GM12892 (cell line): Measurements from ENCODE around the gene NHS.

ENCODE experiments used
- DNase-seq: peaks from one replicate; pipeline ENCODE4 v3.0.0; 2011; ENCODE audit not compliant: insufficient read length
- FAIRE-seq: peaks from 2 replicates; lab custom pipeline; 2011; peaks lifted over from hg19 to GRCh38; lab: Jason Lieb, UNC
- POLR2A ChIP-seq: IDR thresholded peaks from 2 replicates; pipeline ENCODE4 v1.6.1; 2011; ENCODE audit warnings: low read depth, low read length, control low read depth
- POLR2AphosphoS5 ChIP-seq: IDR thresholded peaks from 2 replicates; pipeline ENCODE4 v1.6.1; 2011; ENCODE audit warnings: low read depth, low read length, control low read depth
- TAF1 ChIP-seq: IDR thresholded peaks from 2 replicates; pipeline ENCODE4 v1.6.1; 2011; ENCODE audit warnings: low read depth, mild to moderate bottlenecking, control low read depth, low read length, borderline replicate concordance

Gene NHS

DNA sequence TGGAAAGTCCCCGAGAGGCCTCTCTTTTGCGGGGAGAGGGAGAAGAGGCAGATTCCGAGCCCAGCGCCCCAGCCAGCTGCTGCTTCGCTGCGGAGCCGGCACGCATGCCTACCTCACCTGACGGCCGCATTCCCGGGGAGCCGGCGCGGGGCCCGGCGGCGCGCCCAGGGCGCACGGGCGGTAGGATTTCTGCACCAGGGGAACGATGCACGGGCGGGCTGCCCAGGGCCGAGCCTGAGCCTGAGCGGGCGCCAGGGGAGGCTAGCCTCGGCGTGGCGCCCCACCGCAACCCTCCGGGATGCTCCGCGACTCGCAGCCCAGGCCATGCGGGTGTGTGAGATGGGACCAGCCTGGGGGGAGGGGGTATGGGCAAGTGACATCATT lies 281.0 kb downstream of the NHS start:
- no peak for DNase-seq
- TF ChIP-seq TAF1 (no peak), POLR2AphosphoS5 (no peak), POLR2A (no peak)
- no peak for FAIRE-seq

DNA sequence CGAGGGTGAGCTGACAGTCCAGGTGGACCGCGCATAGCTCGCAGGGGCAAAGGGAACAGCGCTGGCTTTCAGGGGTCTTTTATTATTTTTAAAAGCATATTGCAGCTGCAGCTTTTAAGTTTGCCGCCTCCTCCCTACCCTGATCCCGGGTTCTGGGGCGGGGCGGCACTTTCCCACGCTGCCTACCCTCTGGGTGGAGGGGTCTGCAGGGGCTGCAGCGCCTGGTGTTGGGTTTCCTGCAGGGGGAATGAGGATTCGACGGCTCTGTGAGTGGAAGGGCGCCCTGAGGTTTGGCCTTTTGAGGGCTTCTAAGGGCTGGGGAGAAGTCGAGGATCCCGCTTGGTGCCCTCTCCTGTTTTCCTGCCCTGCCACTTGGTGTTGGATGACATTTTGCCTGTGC lies 281.6 kb downstream of the NHS start:
- FAIRE-seq (no peak), DNase-seq (no peak)
- TF ChIP-seq TAF1 (no peak), POLR2AphosphoS5 (no peak), POLR2A (no peak)

DNA sequence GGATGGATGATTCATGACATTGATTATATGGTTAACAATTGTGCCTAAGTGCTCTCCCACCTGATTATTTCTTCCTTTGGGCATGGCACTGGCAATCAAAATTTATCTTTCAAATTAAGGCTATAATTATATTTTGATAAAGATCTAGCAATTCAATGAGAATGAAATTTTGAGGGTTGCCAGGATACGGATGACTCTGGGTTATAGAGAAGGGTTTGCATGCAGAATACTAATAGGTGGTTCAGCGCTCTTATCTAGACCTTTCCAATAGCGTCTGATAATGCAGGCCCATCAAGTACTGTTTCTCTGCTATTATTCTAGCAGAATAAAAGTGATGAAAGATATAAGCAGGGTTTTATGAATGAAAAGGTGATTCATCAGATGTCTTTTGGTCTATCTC lies 287.4 kb downstream of the NHS start:
- FAIRE-seq (no peak), DNase-seq (no peak)
- TF ChIP-seq TAF1 (no peak), POLR2A (no peak), POLR2AphosphoS5 (no peak)

DNA sequence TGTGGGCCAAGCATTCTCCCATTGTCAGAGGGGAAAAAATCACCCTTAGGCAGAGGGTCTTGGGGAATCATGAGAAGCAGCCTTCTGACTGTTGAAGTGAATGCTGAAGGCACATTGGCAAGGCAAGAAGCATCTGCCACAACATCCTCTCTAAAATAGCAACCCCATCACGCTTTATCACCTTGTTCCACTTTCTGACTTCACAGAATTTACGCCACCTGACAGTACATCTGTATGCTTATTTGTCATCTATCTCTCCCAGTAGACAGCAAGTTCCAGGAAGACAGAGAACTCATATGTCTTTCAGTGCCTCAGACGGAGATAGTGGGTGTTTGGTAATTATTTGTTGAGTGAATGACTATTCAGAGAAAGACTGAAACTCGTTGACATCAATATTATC lies 293.9 kb downstream of the NHS start:
- TF ChIP-seq TAF1 (no peak), POLR2AphosphoS5 (no peak), POLR2A (no peak)
- DNase-seq, result no peak
- no peak for FAIRE-seq

DNA sequence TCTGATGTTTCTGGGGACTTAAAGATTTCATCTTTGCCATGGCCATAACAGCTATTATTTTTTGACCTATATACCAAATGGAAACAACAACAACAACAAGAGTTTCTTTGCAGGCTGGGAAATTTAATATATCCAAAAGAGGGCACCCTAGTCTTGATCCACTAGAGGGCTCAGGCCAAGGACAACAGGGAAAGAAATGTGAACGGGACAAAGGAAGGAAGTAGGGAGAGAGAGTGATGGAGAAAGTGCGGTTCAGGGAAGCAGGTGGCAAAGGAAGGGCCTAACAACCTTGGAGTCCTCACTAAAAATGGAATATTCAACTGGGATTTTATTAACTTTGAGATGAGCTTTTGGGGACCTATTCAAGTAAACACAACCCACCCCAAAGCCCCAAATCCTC lies 294.5 kb downstream of the NHS start:
- TF ChIP-seq POLR2AphosphoS5, result no peak
- TF ChIP-seq TAF1, result no peak
- no peak for TF ChIP-seq POLR2A
- DNase-seq (no peak), FAIRE-seq (no peak)

DNA sequence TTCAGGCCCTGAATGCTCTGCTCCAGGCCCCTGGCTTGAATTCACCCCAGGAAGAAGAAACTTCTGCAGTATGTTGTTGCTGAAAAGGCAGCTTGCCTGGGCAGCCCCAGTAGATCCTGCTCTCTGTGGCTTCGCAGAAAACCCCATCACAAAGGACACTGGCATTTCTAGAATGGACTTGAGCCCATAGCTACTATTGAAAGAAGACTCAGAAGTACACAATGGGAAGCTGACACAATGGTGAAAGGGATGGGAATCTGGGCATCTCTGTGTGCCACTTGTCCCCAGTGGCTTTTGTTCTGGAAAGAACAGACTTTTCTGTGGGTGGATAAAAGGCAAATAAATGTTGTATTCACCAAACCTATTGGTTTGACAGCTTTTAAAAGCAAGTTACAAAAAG lies 294.9 kb downstream of the NHS start:
- no peak for DNase-seq
- TF ChIP-seq TAF1, result no peak
- FAIRE-seq, result no peak

DNA sequence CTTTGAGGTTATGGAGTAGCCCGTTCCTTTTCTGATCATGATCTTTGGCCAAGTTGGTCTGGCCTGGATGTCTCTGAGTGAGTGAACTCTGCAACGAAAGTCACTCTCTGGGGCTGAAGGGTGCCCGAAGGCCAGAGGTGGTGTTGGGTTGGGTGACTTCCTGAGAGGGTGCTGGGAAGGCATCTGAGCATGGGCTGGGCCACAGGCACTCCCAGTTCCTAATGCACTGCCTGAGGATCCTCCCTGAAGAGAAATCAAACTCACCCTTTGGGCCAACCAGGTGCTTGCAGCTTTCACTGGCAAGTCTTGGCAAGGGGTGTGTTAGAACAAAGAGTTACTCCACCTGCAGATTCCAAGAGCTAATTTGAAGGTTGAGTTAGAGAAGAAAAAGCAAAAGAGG lies 295.9 kb downstream of the NHS start:
- no peak for DNase-seq
- FAIRE-seq, result no peak
- TF ChIP-seq POLR2AphosphoS5, result no peak
- TF ChIP-seq TAF1, result no peak
- no peak for TF ChIP-seq POLR2A

DNA sequence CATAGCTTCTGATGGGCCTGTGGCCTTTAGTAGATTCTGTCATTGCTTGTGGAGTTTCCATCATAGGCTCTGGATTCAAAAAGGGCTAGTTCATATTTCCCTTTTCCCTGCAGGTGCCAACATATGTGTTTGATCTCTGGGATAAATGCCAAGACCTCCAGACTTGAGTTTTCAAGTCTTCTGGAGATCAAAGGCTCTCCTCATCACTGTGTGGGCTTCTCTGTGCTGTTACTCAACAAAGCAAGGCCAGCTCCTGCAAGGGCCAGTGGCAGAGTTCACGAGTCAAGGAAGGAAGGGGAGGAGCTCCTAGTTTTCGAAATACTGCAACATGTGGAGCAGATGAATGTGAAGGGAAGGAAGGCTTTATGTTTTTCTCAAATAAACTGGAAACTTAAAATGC lies 299.6 kb downstream of the NHS start:
- TF ChIP-seq TAF1, result no peak
- no peak for TF ChIP-seq POLR2AphosphoS5
- no peak for TF ChIP-seq POLR2A
- DNase-seq, result no peak
- no peak for FAIRE-seq

DNA sequence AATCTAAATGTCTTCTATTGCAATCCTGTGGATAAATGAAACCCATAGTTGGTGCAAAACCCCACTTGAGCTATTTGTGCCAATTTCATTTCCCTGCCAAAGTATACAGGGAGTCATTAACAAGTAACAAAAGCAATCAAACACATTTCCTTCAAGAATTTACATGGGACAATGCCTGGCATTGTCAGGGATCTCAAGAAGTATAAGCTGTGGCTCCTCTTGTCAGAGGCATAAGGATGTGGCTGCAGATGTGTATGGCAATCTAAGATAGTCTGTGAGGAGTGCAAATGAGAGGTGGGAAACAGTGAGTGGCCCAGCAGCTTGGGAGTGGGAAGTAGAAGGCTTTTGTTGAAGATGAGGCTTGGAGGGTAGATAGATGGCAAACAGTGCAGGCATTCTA lies 304.3 kb downstream of the NHS start:
- TF ChIP-seq POLR2A, result no peak
- no peak for TF ChIP-seq TAF1
- TF ChIP-seq POLR2AphosphoS5, result no peak
- FAIRE-seq (no peak), DNase-seq (no peak)

DNA sequence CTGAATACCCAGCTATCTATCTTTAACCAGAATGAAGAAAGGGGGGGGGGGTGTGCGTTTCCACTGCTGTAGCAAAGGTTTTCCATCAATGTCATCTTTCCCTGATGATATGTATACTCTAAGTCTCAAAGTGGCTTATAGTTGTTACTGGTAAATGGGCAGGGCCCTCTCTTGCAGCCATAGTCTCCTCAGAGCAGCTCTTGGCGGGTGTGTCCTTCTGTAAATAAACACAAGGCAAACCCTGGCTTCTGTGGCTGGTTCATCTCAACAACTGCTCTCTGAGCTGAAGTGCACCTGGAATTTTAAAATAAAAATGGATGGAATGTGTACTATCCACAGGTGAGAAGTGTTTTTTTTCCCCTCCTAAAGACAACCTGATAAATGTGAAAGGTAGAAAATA lies 304.8 kb downstream of the NHS start:
- no peak for FAIRE-seq
- no peak for DNase-seq
- no peak for TF ChIP-seq POLR2A
- TF ChIP-seq POLR2AphosphoS5, result no peak
- no peak for TF ChIP-seq TAF1

DNA sequence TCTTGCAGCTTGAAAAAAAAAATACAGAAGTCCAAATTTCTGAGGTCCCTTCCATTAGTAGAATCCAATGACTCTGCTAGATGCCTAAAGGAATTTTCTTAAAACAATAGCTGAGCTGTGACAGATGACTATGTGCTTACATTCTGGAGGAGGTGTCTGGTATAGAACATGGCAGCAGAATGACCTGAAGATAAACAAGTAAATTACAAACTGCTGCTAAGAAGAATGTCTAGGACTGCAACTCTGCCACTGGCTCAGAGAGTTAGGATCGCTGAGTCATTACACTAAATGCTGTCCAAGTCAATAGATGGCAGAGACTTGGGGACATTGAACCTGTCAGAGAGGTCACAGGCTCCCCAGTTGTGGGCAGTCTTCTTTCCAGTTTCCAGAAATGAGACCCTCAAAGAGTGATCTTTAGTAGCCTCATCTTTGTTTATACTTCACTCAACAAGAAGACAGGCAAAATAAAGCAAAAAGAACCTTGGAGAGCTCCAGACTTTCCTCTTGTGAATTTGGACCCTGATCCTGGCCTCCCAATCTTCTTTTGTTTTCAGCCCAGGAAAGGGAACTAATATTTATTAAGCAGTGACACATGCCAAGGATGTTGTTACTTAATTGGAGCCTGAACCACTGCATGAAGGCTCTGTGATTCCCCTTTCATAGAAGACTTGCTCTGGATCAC lies 305.9 kb downstream of the NHS start:
- FAIRE-seq (no peak), DNase-seq (no peak)
- TF ChIP-seq POLR2AphosphoS5 (no peak), TAF1 (no peak), POLR2A (no peak)

DNA sequence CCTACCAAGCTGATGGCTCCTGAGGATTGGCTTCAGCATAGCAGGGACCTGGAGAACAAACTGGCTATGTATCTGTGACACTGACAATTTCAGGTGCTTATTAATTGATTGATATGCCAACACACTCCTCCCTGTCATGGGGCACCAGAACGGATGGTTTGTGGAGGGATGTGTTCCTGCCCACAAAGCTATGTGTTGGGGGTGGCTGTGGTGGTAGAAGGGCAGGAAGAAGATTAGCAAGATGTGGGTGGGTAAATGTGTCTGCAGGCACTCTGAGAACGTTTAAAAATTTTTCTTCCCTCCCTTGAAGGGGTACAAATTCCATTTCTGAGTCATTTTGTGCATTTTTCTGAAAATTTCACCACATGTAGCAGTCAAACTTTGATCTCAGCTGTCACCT lies 307.3 kb downstream of the NHS start:
- DNase-seq (no peak), FAIRE-seq (no peak)
- no peak for TF ChIP-seq POLR2A
- no peak for TF ChIP-seq TAF1
- TF ChIP-seq POLR2AphosphoS5, result no peak

DNA sequence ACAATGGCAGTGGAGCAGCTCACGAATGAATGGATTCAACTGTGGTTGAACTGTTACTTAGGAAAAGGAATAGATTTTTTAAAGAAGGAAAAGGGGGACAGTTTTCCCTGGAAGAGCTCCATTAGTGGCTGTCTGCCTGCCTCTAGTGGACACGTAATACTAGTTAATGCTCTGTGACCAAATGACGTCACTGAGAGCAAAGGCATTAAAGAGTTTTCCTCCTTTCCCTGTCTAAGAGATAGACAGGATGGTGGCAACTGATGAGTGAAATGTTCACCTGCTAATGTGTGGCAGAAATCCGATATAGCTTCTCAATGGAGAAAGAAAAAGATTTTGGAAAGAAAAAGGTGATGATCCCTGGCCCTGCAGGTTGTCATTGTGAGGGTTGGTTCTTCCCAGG lies 310.0 kb downstream of the NHS start:
- no peak for TF ChIP-seq POLR2AphosphoS5
- no peak for TF ChIP-seq POLR2A
- no peak for TF ChIP-seq TAF1
- FAIRE-seq (no peak), DNase-seq (no peak)
